GM19467 (cell line): ENCODE data around the gene LCE1A.

Source experiments
- ATAC-seq: cut with Tn5 transposase; IDR thresholded peaks from one replicate; pipeline ENCODE4 v1.9.1; 2021; ENCODE audit warnings: mild to moderate bottlenecking, moderate library complexity; ENCODE audit not compliant: unreplicated experiment

Gene LCE1A, protein sequence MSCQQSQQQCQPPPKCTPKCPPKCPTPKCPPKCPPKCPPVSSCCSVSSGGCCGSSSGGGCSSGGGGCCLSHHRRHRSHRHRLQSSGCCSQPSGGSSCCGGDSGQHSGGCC

DNA sequence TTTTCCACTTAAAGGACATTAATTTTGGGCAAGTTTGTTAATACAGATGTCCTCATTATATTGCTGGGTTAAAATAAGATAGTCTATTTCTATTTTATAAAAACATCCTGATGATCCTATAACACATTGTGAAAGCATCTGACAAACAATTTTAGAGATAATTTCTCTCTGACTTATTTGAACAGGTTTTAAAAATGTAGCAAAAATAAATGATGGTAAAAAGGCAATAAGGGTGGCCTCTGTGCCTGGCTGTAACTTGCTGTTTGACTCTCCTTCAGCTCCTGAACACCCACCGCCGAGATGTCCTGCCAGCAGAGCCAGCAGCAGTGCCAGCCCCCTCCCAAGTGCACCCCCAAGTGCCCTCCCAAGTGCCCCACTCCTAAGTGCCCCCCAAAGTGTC is at the start of gene LCE1A:
LCE1A (plus strand) TSS at position 301 of the 400 bp plus-strand sequence; CDS start at position 301, 0 bp downstream.
- no peak for ATAC-seq

DNA sequence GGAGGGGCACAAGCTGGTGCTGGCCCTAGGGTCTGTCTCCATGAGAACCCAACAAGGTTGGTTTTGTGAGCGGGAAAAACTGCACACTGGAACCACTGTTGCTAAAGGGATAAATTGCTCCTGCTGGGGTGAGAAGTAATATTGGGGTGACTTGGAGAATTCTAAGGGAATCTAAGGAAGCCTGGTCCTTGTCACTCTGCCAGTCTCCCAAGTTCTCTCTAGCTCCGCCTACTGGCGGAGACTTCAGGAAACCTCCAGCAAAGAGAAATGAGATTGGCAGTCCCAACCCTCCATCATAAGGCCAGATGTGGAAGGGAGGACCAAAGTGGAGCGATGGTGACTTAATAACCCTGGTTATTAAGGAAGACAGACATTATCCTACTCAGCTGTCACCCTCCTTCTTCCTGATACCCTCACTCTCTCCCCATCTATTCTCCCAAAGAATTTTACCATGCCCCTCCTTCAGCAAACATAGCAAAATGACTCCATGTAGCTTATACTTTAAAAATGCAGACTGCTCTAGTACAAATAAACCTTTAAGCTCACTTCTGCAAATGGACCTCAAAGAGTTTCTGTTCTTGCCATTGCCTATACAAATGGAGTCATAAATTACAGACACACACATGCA is 49.6 kb upstream of the LCE1A start:
- no peak for ATAC-seq

DNA sequence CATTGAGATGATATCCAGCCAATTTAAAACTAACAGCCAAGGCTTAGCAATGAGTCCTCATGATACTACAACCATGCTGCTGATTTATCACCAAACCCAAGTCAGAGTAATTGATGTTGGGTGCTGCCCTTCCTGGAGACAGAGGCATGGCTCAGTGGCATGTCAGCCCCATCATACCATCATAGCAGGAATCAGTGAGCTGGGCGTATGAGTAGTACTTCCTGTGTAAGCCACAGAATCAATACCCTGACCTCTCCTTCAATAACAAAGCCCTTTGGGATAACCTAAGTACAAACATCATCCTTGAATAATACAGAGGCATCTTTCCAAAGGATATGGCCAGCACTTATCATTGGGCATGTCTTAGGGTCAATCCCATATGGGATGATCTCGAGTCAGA is 44.2 kb upstream of the LCE1A start:
- ATAC-seq, result no peak

DNA sequence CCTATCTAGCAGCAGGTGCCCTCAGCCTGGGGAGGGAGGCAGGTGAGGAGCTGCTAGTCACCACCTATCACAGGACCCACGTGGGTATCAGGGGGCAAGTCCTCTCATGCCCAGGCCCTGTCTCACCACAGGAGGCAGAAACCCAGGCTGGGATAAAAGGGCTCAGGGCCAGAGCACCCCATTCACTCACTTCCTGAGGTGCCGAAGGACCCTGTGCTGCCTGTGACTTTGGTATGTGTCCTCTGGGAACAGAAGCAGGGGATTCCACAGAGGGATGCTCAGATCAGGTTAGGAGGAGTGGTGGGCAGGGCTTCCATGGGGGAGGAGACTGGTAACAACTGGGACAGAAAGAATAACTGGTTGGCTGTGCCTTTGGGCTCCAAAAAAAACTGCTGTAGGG is 41.2 kb upstream of the LCE1A start, which contains the start of gene LCE1E:
LCE1E (plus strand) TSS at position 181 of the 400 bp plus-strand sequence. CDS start 1,043 bp downstream, outside the sequence.
- ATAC-seq, result no peak

DNA sequence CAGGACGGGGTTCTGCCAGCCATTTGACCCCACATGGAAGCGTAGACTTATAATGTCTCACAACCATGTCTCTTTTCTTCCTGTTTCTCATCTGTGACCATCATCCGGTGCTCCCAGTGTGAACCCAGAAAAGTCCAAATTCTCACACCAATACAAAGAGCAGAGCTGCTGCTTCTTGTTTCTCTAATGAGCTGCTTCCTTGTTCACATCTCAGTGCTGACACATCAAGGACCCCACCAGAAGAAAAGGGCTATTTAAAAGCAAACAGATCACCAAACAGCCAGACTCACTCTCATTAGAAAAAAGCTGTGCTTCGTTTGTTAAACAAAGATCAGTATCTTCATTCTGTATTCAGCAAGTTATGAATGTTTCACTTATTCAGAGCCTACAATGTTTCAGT is 31.6 kb upstream of the LCE1A start:
- ATAC-seq, result no peak

DNA sequence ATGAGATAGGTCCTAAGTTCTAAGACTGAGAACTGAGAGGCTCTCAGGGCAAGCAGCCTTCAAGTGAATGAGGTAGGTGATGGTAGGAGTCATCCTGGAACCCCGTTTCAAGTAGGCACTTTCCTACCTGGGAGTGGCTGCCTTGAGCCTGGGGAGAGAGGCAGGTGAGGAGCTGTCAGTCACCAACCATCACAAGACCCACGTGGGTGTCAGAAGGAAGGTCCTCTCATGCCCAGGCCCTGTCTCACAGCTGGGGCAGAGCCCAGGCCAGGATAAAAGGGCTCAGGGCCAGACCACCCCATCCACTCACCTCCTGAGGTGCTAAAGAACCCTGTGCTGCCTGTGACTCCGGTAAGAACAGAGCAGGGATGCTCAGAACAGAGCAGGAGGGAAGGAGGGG is 30.9 kb upstream of the LCE1A start, which contains the start of gene LCE1D:
LCE1D (plus strand) TSS at position 301 of the 400 bp plus-strand sequence. CDS start 1,074 bp downstream, outside the sequence.
- ATAC-seq, result no peak

DNA sequence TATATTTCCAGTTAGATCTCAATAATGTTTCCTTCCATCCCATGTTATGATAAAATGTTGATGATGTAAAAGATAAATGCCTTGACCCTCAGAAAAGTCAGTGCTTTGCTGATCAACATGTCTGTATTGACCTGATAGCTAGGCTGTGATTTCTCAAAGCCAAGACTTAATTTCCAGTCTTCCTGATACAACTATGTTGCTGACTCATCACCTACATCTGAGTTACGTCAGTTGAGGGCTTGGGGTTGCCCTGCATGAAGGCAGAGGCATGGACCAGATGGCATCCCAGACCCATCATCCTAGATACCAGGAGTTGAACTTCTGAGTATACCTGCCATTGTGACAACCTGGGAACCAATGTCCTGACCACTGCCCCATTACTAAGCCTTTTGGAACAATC is 25.9 kb upstream of the LCE1A start:
- no peak for ATAC-seq

DNA sequence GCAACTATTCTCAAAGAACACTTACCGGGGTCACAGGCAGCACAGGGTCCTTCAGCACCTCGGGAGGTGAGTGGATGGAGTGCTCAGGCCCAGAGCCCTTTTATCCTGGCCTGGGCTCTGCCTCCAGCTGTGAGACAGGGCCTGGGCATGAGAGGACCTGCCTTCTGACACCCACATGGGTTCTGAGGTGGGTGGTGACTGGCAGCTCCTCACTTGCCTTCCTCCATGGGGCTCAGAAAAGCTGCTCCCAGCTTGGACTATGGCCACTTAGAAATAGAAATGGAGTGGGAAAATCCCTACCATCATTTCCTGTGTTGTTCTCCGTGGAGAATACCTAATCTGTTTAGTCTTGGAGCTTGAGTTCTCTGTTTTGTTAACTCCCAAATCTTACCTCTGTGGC is 20.7 kb upstream of the LCE1A start, which contains the start of gene LCE1C:
LCE1C (minus strand) TSS at position 76 of the 400 bp plus-strand sequence. CDS start 1,173 bp downstream, outside the sequence.
- no peak for ATAC-seq

DNA sequence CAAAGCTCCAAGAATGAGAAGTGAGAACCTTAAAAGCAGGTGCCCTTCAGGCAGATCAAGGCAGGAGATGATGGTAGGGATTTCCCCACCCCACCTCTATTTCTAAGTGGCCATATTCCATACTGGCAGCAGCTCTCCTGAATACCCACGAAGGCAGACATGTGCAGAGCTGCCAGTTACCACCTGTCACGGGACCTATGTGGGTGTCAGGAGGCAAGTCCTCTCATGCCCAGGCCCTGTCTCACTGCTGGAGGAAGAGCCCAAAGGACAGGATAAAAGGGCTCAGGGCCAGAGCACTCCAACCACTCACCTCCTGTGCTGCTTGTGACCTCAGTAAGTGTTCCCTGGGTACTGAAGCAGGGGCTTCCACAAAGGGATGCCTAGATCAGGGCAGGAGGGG is 16.2 kb upstream of the LCE1A start:
- no peak for ATAC-seq

DNA sequence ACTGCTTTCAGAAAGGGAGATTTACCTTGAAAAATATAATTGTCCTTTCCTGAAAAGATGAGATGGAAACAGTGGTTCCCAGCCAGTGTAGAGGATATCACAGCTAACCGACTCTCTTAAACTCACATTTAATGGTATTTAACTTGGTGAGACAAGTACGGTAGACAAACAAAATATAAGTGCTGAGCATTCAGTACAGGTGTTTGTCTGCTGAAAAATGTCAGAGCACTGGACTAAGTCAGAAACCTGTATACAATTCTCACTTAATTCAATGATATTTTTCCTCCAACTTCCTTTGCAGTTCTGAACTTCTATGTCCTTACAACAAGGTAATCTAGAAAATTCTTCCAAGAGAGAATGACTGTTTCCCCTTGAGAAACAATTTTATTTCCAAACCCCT is 15.6 kb upstream of the LCE1A start, which contains the start of gene LCE1B:
LCE1B (plus strand) TSS at position 301 of the 400 bp plus-strand sequence. CDS start 476 bp downstream, outside the sequence.
- no peak for ATAC-seq

DNA sequence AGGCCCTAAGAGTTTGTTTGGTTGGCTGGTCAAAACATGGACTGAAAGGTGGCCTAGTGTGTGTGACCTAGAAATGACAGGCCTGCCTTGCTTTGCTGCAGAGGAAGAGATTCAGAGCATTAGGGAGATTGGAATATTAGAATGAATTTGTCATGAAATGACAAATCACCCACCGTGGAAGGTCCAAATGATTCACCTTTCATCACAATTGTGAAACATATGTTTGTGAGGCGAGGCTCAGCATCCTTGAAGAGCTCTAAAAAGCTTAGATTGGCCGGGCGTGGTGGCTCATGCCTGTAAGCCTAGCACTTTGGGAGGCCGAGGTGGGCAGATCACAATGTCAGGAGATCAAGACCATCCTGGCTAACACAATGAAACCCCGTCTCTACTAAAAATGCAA is 10.0 kb upstream of the LCE1A start:
- no peak for ATAC-seq

DNA sequence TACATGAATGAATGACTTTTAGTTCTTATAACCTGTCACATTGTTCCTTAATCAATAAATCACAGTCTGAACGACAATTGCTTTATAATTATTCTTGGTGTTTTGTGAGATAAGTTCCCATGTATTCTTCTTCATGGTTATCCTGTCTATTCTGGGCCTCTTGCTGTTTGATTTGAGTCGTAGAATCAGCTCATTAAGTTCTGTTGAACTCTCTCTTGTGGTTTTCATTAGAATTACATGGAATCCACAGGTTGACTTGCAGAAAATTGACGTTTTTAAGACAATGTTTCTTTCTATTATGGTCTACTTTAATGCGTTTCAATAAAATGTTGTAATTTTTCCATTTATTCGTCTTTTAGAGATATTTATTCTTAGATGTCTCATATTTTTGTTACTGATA is 4.0 kb upstream of the LCE1A start:
- no peak for ATAC-seq

DNA sequence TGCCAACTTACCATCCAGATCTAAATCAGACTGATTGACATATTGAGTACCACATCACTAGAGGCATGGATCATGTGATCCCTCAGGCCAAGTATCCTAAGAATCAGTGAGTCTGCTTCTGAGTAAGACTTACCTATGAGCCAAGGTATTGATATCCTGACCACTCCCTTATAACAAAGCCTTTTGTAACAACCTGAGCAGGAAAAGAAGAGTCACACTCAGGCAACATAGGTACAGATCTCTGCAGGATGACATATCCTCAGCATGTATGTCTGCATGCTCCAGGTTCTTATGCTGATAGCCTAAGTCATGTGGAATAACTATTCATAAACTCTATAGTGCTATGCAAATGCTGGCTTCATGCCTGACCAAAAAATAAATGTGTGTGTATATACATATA is 2.3 kb upstream of the LCE1A start:
- no peak for ATAC-seq

DNA sequence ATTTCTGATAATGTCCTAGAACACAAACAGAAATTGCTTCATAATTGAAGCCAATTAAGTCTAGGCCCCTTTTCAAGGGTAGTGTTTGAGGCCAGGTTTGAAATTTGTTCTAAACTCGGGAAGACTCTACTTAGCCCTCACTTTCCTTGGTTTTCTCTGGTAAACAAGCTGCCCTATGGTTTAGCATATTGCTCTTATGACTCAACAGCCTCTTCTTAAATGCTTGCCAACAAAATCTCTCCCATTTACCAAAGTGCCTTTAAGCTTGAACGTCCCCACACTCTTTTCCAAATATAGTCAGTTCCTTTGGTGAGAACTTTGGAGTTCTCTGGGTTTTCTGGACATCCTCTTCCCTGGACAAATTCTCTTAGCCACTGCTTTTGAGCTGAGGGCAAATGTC is 9.6 kb downstream of the LCE1A start:
- no peak for ATAC-seq

DNA sequence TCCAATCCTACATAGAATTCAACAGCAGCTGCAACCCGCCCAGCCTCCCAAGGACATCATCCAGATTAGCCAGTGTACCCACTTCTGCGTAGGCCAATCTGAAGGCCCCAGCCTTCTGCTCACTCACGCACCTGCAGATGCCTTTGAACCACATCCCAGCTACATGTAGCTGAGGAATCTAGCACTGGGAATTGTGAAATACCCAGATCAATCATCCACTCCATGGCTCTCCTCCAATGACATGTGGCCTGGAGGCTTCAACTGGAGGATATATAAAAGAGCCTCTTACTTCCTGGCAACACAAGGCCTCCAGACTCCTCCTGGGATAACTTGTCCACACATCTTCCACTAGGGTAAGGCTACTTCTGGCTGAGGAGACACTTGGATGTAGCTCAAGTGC is 15.3 kb downstream of the LCE1A start, which contains the start of gene LCE6A:
LCE6A (plus strand) TSS at position 301 of the 400 bp plus-strand sequence. CDS start 665 bp downstream, outside the sequence.
- no peak for ATAC-seq

DNA sequence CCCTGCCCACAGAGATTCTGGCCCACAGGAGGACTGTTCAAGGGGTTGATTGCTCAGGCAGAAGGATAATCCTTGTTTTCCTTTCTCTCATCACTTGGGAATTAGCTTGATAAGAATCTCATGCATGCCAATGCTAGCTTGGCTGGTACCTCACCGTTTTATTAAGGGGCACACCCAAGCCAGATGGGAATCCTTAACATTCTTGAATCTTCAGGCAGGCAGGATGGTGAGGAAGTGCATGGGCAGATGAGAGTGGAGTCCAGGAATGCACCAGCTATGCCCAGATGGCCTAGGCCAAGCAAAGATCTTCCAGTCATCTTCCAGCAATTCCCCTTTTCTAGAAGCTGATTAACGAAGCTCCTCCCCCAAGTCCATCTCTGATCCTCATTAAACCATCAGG is 28.4 kb downstream of the LCE1A start:
- no peak for ATAC-seq

DNA sequence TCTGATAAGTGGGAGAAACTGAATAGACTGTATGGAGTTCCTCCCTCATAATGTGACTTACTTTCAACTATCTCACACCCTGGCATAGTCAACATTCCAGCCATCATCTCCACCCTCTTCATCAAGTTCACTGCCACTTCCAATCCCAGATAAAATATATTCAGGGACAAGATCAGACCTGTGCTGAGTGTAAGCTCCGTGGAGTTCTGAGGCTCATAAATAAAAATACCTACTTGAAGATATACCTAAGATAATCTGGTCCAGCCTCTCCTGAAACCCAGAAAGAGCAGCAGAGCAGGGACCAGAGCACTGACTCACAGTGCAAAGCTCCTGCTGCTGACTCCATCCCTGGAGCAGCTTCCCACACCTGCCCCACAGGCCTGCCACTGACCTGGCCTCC is 30.8 kb downstream of the LCE1A start:
- no peak for ATAC-seq

DNA sequence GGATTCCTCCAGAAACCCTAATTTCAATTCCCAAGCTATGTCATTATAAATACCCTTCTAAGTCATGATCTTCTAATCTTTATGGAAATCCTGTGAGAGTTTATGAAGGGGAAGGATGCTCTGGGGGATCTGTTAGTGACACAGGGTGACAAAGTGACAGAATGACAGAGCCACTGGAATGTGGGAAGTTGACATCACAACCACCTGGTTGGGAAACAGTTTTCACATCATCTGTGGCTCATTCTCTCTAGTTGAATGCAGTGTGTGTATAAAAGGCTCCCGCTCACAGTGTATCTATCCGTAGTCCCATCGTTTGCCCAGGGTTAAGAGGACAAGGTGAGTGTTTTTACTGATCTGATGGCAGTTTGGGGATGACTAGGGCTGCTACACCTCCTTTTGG is 32.4 kb downstream of the LCE1A start, which contains the start of gene LCE7A:
LCE7A (plus strand) TSS at position 301 of the 400 bp plus-strand sequence. CDS start 702 bp downstream, outside the sequence.
- ATAC-seq, result no peak

DNA sequence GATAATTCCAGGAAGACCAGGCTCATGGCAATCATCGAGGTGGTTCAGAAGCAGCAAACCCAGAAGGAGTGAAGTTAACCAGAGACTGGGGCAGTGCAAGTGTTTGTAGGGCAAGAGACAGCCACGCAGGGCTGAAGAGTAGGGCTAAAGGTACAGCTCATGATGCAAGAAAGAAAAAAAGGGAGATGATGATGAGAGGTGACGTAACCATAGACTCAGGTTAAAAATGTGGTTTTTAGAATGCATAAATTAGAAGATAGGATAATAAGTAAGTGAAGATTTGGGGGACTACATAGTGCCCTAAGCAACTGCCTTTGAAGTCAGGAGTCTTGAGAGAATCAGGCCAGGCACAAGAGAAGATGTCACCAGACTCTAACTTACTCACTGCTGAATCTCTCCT is 32.9 kb downstream of the LCE1A start:
- no peak for ATAC-seq

DNA sequence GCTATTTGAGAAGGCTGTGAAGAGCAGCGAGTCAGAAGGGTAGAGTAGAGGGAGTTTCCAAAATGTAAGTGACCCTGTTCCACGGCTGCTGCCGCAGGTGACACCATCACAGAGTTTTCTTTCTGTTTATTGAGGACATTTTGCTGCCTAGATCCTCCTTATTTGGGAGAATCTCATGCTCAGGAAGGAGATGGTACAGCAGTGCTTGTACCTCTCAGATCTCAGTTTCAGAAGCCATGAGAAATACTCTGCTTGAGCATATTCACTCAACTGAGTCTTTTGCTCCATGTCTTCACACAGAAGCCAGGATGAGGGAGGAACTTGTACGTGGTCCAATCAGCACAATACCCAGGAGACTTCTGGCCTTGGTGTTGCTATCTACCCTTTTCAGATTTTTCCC is 34.1 kb downstream of the LCE1A start:
- ATAC-seq, result no peak

DNA sequence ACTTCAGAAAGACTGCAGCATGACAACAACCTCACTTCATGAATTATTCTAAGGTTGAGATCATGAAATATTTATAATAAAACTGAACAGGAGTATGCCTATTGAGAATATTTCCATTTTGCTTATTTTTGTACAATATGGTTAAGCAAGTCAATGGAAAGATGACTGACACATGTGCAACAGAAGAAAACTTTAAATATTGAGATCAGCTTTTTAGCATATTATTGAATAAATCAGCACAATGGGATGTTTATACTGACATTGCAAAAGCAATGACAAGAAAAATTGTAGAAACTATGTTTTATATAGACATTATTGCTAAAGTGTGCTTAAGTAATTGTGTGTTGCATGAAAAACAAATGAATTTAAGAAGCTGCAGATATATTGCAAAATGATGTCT is 37.2 kb downstream of the LCE1A start:
- ATAC-seq, result no peak

DNA sequence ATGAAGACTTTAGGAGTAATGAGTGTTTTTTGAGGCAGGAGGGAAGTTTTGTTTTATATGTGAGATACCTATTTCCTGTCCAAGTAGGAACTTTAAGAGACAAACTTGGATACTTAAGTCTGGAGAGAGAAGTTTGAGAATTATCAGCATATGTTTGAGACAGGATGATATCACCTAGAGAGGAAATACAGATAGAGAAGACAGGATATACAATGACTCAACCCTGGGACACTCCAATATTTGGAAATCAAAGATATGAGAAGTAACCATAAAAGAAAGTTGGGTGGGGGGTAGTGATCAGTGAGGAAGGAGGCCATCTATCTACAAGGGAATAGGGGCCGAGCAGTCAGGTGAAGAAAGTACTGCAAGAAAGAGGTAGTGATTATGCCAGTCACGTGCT is 39.0 kb downstream of the LCE1A start:
- no peak for ATAC-seq
